Activated CD4-positive, alpha-beta T cell treated with anti-CD3 and anti-CD28 coated beads, Interleukin-2, Interleukin-4, amounts not matched to agents 100 ng/mL and 50 ng/mL, durations not matched to agents 16 hours and 8 hours (primary cell): Measurements from ENCODE around the gene SERPINE2.

Source experiments
- DNase-seq: peaks from one replicate; pipeline ENCODE4 v3.0.0-alpha.2; 2020; ENCODE audit warnings: low spot score

The SERPINE2 gene

DNA sequence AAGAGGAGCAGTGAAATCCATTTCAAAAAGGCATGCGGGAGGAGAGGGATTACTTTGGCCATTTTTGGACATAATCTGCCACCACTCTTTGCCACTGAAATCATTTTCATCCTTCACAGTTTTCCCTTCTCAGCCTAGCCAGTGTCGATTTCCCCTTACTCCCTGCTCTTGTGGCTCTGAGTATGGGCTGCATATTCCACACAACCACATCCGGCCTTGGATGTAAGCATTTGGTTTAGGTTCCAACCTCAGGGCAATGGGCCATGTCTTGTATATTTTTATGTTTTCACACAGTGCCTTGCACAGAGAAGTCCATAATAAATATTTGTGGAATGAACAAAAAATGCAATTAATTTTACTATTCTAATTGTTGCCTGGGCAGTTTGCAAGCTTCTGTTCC lies 7.7 kb upstream of the SERPINE2 start:
- no peak for DNase-seq

DNA sequence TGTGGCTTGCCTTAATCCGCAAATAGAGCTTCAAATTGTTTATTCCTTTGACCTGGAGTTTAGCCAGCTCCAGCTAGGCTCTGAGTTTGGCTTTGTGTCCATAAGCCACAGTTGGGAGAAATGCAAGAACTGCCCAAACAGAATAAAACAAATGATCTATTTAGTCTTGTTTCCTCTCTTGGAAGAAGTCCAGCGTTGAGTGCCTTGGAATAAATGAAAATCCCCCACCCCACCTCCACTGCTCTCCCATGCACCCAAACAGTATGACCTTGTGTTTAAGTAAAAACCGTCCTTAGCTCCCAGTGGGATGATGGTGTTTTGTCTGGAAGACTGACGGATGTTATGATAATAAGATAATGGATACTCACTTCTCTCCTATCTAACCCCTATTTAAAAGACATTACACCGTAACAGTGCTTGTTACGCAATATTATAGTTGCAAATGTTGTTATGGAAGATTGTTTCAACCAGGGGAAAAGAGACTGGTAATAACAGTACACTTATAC lies 3.2 kb upstream of the SERPINE2 start:
- no peak for DNase-seq

DNA sequence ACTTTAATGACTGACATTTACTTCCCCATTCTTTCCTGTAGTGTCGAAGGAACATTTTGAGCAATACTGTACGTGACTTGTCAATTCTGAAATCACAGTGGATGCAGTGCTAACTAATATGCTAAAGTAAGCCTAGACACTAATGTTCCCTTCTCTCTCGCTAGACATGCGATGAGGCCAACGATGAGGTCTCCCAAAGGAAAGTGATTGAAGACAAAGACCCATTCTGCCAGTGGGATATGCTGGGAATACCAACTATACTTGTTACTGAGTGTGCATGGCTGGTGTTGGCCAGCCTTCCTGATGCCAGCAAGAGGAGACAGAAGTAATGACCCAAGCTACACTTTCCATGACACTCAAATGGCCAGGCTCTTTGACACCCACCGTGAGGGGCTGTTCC lies 2.5 kb upstream of the SERPINE2 start:
- no peak for DNase-seq

DNA sequence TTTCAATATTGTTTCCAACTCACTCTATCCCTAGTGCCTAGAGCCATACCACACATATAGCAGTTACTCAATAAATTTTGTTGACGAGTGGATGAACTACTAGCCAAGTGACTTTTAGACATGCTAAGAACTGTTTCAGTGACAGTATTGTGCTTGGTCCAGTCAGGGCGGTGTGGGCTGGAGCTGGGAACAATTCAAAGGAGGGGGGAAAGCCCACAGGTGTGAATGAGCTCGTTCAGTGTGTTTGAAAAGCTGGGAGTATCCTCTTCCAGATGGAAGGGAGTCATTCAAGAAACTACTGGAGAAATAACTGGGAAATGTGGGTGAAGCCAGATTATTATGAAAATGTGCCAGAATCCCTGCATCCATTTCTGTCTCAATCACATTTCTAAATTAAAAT lies 1.7 kb upstream of the SERPINE2 start:
- no peak for DNase-seq

DNA sequence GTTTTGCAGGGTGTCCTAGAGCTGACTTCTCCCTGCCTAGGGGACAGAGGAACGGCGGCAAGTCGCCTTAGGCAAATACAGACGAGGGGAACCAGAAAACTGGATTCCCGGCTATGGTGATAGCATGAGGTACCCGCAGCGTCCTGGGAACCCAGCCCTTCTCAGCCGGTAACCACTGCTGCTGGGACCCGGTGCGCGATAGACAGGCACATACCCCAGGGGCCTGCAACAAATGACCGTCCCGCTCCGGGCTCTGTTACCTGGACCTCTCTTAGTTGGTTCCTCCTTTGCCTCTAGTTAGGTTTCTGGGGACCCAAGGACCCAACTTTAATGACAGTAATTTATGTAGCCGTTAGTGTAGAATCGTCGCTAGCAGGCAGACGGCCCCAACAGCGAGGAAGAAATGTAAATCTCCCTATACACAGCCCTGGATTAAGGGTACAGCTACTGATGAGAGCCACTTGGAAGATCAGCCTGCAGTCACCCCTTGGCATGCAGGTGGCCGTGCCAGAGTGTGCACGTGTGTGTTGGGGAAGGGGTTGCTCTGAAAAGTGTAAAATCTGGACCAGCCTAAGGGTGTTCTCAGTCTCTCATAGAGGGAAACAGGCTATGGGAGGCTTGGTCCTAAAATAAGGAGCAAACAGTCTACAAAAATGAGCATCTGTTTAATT lies 819 bp upstream of the SERPINE2 start:
- DNase-seq: no peak

DNA sequence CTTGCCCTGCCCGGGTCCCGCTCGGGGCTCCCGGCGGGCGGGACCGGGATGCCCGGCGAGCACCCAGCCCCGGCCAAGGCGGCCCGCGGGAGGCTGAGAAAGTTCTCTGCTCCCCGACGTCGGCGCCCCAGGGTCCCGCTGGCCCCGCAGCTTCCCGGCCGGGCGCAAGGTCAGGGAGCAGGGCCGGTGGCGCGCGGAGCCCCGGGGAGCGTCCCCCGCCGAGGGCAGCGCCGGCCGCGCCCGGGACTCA lies 331 bp downstream of the SERPINE2 start:
- no peak for DNase-seq

DNA sequence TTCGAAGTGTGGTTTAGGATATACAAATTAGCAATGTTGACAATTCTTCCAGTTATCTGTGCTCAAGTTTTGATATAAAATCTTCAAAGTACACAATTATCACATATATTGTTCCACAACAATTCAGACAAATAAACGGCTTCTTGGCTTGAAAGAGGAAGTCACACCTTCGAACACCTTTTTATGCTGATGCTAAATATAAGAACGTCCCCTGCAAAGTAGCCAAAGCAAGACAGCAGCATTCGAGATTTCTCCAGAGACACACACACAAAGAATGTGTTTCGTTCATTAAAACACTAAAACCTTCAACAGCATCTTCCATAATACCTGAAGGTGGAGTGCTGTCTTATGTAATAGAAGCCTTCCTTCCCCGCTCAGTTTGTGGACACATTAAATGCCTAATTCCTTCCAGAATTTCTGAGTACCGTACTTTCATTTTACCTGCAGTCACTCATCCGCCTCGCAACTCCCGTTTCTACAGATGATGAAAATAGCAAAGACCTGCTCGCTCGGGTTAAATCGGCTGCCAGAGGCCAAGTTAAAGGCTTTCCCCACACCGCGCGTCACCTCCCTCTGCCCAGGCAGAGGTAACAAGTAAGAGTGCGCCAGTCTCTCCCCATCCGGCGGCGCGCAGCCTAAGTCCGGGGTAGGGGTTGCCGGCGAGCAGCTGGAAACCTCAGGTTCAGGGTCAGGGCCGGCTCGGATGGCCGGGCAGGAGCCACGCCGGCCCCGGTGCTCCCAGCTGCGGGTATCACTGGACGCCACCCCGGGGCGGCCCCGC lies 847 bp downstream of the SERPINE2 start:
- DNase-seq: peak; percentile 45

DNA sequence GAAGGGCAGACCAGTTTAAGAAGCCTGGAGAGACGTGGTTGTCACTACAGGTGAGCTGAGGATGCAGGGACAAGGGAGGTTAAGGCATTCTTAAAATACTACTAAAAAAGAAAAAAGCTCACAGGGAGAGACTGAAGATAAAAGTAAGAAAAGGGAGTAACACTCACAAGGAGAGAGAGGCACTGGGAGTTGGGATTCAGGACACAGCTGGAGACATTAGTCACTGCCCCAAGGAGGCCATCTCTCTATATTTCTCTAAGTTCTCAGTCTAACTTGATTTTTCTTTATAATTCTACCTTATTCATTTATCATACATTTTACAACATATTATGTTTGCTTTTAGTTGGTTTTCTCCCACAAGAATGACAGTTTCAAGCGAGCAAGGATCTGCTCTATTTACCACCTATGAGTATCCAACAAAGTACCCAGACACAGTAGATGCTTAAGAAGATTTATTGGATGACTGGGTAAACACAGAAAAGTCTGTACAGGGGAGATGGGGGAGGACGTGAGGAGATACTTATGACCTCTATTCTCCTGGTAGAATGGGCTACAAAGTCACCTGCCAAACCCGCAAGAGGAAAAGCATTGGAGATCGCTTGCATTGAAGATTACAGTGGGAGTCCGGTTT lies 2.2 kb downstream of the SERPINE2 start:
- DNase-seq: no peak

DNA sequence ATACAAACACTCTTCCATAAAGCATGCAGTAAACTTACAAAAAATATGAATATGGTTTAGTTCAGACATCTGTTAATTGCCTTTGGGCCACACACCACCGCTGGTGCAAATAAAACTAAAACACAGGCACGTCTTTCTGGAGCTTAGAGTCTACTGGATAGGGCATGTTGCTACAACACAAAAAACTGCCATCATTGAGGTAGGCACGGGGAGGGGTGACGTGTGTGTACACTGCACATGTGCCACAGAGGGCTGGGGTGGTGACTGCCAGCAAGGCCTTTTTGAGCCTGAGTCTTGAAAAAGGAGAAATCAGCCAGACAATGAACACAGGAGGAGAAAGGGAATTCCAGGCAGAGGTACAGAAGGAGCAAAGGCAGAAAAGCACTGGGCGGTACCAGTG lies 5.1 kb downstream of the SERPINE2 start:
- no peak for DNase-seq

DNA sequence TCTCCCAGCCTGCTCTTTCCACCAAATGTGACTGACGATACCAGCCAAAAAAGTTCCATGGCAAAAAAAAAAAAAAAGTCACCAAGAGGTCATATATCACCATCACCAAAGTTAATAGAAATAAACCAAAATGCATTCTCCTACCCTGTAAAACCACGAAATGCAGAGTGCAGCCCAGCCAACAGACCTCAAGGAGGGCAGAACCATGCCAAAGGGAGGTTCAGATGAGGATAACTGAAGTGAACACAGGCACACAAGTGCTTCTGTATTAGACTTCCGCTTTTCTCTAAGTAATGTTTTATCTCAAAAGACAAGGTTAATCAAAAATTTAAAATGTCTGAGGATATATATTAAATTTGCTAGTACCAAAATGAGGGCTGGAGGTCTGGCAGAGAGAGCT lies 5.5 kb downstream of the SERPINE2 start:
- DNase-seq: no peak

DNA sequence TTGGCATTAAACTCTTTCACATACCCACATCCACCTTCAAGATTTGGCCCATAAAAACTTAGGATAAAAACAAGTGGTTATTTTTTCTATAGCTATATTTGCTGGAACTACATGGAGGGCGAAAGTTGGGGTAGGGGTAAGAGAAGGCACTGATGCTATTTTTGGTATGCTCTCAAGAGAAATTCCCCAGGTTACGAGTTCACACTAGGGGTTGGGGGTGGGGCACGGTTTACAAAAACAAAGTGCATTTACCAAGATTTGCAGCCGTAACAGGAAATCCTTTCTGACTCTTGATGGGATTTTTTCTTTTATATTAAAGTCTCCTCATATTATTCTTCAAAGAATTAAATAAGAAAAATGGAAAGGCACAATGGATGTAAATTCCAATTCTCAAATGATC lies 6.8 kb downstream of the SERPINE2 start:
- DNase-seq: no peak

DNA sequence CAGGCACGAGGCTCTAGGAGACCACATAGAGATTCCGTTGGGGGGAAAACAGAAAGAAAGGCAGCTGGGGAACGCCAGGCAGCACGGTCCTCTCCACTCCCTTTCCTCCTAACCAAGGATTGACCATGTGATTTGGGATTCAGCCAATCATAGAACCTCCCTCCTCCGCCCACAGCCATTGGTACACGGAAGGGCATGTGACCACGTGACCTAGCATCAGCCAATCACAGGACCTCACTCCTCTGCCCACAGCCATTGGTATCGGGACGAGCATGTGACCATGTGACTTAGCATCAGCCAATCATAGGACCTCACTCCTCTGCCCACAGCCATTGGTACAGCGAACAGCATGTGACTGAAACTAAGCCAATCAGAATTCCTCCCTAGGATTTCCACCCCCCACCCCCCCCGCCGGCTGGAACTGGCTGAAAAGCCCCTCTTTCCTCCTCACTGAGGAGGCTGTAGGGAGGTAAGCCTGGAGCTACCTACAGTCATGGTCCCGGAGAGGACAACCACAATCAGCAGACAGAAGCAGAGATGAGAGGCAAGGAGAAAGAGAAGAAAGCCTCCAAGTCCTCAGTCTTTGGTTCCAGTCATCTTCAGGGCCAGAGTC lies 7.6 kb downstream of the SERPINE2 start:
- DNase-seq: no peak

DNA sequence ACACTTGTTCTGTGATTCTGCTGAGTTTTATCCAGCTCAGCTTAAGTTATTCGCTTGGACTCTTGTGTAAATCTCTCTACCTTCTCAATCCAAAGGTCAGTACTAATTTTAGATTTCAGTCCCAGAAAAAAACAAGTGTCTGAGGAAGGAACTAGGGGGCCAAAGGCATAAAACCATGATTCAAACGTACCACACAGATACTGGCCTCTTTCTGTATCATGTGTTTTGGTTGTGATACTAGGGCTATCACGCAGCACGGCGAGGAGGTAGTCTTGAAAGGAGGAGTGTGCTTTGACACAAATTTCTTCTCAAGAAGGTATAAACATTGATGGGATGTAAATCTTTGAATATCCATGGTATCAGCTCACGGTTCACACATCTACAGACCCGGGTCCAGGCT lies 8.3 kb downstream of the SERPINE2 start:
- no peak for DNase-seq

DNA sequence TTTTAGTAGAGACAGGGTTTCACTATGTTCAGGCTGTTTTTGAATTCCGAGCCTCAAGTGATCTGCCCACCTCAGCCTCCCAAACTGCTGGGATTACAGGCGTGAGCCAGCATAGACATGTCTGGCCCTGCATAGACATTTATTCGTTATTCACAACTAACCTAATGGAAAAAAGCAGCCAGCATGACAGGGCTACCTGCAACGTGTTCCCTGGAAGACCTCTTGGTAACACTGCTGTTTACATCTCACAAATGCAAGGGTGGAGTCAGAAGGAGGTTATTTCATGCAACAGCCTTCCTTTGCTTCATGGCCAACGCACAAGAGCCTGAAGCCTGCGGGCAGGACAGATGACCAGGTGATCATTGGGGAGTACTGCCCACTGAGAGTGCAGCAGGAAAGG lies 9.2 kb downstream of the SERPINE2 start:
- no peak for DNase-seq

DNA sequence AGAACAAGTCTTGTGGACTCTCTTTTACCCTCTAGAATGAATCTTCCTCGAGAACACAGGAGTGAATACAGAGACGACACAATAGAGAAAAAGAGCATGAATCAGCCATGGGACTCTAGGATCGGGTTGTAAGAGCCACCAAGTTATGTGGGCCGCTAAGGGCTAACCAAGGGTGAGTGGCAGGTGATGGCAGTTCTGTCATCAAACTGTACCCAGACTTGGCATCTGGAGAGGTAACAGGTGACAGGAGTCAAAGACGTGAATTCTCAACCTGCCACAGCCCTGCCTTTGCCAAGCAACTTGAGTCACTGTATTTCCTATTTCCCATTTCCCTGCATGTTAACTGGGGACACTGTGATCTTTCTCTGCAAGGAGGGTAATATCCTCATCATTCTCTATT lies 11.2 kb downstream of the SERPINE2 start:
- DNase-seq: no peak

DNA sequence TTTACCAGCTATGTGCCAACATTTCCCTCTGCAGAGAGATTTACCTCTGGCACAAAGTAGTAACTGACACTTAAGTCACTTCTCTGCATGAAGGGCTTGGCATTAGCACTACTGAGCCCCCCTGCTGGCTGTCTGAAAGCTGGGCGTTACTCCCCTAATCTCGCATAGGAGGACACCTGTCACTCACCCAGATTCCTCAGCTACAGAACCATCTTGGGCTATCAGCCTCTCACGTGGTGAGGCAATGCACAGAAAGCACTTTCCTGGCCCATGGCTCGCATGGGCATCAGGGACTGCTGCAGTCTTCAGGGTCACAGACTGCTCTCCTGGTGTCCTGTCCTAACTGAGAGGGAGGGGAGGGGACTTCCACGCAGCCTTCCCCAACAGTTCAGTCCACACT lies 12.0 kb downstream of the SERPINE2 start:
- no peak for DNase-seq

DNA sequence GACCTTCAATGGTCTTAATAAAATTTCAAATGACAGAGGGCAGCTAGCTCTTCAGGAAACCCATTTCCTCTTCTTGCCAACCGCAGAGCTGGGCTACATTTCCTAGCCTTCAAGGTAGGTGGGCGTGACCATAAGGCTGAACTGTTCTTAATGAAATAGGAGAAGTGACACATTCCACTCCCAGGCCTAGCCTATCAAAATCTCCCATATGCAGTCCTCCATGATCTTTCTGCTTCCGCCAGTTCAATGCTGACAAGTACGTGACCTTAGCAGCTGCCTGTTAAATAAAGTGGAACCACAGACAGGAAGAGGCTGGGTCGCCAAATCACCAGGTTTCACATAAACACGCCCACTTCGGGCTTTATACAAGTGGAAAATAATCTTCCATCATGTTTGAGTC lies 13.2 kb downstream of the SERPINE2 start:
- DNase-seq: peak; percentile 68

DNA sequence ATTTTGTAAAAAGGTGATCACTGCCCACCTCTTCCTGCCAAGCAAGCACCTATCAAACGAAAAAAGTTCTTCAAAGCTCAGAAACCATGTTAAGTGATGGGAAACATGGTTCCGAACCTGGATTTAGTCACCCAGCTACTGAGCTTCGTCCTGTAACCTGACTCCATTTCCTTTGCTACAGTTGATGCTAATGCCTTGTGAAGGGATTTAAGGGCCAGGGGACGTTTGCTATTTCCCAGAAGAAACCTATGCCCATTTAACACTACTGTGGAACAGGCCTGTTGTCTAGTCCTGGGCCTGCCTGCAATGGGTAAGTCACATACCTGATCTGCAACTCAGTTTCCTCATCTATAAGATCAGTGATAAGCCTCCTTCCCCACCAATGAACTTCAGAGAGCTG lies 14.8 kb downstream of the SERPINE2 start:
- DNase-seq: no peak

DNA sequence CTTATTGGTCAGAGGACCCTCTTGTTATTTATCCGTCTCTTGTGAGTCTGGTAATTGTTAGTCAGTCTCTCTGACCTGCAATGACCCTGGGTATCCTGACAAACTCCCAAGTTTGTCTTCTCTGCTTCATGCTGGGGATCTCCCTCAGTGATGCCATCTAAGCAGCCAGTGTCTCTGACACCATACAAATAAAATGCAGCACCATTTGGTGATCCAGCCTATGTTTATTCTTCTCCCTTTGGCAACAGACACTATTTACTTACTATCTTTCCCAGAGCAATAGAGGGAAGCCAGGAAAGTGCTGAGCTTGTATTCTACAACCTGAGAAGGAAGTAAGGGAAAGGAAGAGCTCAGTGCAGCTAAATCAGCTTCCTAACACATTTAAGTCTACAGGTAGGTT lies 15.9 kb downstream of the SERPINE2 start:
- no peak for DNase-seq

DNA sequence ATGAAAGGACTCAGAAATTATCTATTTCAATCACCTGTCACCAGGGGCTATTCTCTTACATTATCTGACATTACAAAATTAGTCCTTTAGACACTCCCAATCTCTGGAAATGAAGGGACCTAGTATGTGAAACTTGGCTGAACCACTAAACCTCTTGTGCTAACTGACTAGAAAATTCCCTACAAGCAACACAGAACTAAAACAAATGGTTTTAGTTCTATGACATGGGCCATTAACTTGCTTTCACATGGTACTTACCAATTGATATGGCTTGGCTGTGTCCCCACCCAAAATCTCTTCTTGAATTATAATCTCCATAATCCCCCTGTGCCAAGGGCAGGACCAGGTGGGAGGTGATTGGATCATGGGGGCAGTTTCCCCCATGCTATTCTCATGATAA lies 16.6 kb downstream of the SERPINE2 start:
- no peak for DNase-seq

DNA sequence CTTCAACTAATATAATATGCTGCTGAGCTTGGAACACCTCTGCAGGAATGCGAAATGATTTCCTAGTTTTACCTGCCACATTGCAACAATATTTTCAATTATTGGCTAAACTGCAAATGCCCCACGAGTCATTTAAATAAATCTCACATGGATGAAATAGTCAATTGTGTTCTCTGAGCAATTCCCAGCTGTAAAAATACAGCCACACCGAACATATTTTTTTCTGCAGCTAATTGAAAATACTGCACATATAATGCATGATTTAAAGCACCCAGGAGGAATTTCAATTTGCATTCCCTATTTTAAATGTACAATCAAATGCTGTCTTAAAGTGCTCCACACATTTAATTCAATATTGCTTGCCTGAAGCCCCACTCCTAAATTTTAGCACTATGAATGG lies 18.6 kb downstream of the SERPINE2 start:
- no peak for DNase-seq

DNA sequence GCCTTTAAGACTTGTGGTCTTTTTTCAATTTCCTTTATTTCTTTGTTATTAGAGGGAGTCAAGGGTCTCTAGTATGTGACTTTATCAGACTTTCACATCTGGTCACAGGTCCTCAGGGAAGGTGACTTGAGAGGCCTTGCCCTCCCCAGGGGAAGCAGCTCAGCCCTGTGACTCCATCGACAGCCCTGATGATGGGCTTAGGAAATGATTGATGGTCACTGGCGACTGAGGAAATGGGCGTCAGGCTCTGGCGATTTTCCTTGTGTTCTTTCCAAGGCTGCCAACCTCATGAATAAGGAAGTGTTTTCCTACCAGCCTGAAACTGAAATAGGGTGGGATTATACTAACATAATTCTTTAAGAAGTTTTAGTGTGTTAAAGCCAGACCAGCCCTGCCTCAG lies 21.1 kb downstream of the SERPINE2 start:
- no peak for DNase-seq

DNA sequence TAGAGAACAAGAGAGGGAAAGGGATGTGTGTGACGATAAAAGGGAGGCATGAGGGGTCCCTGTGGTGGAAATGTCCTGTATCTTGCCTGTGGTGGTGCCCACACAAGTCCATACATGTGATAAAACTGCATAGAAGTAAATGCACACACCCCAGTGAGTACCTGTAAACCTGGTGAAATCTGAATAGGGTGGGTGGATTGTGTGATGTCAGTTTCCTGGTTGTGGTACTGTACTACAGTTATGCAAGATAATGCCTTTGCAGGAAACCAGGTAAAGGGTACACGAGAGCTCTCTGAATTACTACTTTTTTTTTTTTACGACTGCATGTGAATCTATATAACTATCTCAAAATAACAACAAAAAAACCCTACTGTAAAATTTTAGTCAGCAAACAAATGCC lies 22.1 kb downstream of the SERPINE2 start:
- DNase-seq: no peak
